Stomach (tissue), 9 donors: Measurements from ENCODE around the gene SMG1. TPM values are rescaled to one million over a fixed set of nuclear protein-coding genes. Genes with fewer than 3 reads are reported as not detected.
"Not testable (repeated sequence)": the region's sequence is repeated elsewhere in the genome, so short reads cannot be mapped to it uniquely, and the experiment has no call there.

Experiments used
- DNase-seq, 2 donors: peaks; one replicate each; pipeline versions ENCODE4 v3.0.0 to v3.0.0-alpha.2; 2013 to 2019
- H3K27ac ChIP-seq, 5 donors: fragments of 200-600 bp in 4 of 5; sonication (generic) in 4 of 5; one replicate each; pipeline ENCODE4 v1.5.1; 2013 to 2019; ENCODE audit warnings: mild to moderate bottlenecking in 1 of 5, moderate library complexity in 1 of 5
- H3K27me3 ChIP-seq, 3 donors: fragments of 200-600 bp; sonication (generic); one replicate each; pipeline ENCODE4 v1.5.1; 2017 to 2019; ENCODE audit warnings: mixed run types in 1 of 3
- H3K36me3 ChIP-seq, 4 donors: fragments of 200-600 bp; sonication (generic); 1 replicate in 3 of 4; 2 replicates in 1 of 4; pipeline ENCODE4 v1.5.1; 2016 to 2019
- H3K4me1 ChIP-seq, 4 donors: fragments of 200-600 bp; sonication (generic); one replicate each; pipeline ENCODE4 v1.5.1; 2016 to 2019
- H3K4me3 ChIP-seq, 4 donors: fragments of 200-600 bp; sonication (generic) in 3 of 4; one replicate each; pipeline ENCODE4 v1.5.1; 2016 to 2019; ENCODE audit warnings: mild to moderate bottlenecking in 1 of 4
- H3K9me3 ChIP-seq, 4 donors: fragments of 200-600 bp; sonication (generic); one replicate each; pipeline ENCODE4 v1.5.1; 2016 to 2019
- EP300 ChIP-seq: sonication (generic); formaldehyde crosslinking; IDR thresholded peaks from one replicate; pipeline ENCODE4 v1.6.1; 2017; ENCODE audit warnings: antibody characterized with exemption
- POLR2A ChIP-seq, 4 donors: fragments of 450-650 bp; IDR thresholded peaks; one replicate each; pipeline ENCODE4 v1.6.1; 2016; ENCODE audit warnings: antibody characterized with exemption in 4 of 4, control low read depth in 2 of 4, mild to moderate bottlenecking in 1 of 4, moderate library complexity in 1 of 4
- POLR2AphosphoS5 ChIP-seq, 3 donors: sonication (generic); formaldehyde crosslinking; IDR thresholded peaks; one replicate each; pipeline ENCODE4 v1.6.1; 2016; ENCODE audit warnings: antibody characterized with exemption in 3 of 3
- WGBS, 5 donors: extraction: QIAGEN DNeasy Blood & Tissue Kit in 3 of 5; methylation state at CpG; one replicate each; pipeline versions ENCODE4 v1.1.5 to v1.1.7; 2013 to 2018; 5-methylcytosine and 5-hydroxymethylcytosine counted together
- intact Hi-C: fragments of 100-400 bp; cut with DNase I; formaldehyde crosslinking; loops from one replicate; pipeline ENCODE4 v1.15.1; 2023; ENCODE audit warnings: low total_unique reads
- polyA plus RNA-seq, 3 donors: library from polyadenylated mRNA; stranded (reverse); fragments of 200-250 nt; gene quantifications; one replicate each; pipeline ENCODE4 v1.2.3, GENCODE V29; 2013
- total RNA-seq, 5 donors: library from RNA; depleted of rRNA; stranded (reverse); fragments of >200 nt; gene quantifications; one replicate each; pipeline versions ENCODE4 v1.1.0 to v1.2.3, GENCODE V29; 2014 to 2016
- TF ChIP-seq, protein P1 (sequence below), 7 experiments: fragments of 450-650 bp in 4 of 7; fragments of 200-600 bp in 3 of 7; sonication (generic) in 3 of 7; IDR thresholded peaks; one replicate each; pipeline ENCODE4 v1.5.1; 2016 to 2019; ENCODE audit warnings: antibody characterized with exemption in 7 of 7, control low read depth in 2 of 7, mild to moderate bottlenecking in 1 of 7
- donor health status: healthy with polysubstance abuse.
- donor health status: Bipolar disorder and iron deficiency.
- donor health status: healthy.

SMG1 gene
- total and polyA plus RNA-seq, 8 donors, result 3.8 to 135 (median 61.0) TPM

GRCh38 chr16:18931756-18932155 lies 5.5 kb upstream of the SMG1 start:
- no peaks in the 10 kb centered on the region for H3K27me3 ChIP-seq
- no peaks in the 10 kb centered on the region for H3K36me3 ChIP-seq
- H3K27ac ChIP-seq, result peak overlapping the region in 1 of 5 donors; percentile 61
- H3K4me3 ChIP-seq, result no peak overlapping the region
- intact Hi-C loops, result no loop called here
- H3K9me3 ChIP-seq, result no peaks in the 10 kb centered on the region
- peaks cover 6 to 28% (median 12%) of the 10 kb centered on the region in 4 donors for H3K4me1 ChIP-seq
- TF ChIP-seq, protein P1, sequence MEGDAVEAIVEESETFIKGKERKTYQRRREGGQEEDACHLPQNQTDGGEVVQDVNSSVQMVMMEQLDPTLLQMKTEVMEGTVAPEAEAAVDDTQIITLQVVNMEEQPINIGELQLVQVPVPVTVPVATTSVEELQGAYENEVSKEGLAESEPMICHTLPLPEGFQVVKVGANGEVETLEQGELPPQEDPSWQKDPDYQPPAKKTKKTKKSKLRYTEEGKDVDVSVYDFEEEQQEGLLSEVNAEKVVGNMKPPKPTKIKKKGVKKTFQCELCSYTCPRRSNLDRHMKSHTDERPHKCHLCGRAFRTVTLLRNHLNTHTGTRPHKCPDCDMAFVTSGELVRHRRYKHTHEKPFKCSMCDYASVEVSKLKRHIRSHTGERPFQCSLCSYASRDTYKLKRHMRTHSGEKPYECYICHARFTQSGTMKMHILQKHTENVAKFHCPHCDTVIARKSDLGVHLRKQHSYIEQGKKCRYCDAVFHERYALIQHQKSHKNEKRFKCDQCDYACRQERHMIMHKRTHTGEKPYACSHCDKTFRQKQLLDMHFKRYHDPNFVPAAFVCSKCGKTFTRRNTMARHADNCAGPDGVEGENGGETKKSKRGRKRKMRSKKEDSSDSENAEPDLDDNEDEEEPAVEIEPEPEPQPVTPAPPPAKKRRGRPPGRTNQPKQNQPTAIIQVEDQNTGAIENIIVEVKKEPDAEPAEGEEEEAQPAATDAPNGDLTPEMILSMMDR (IDR thresholded peaks at IDR 0.05), result no peak
- TF ChIP-seq POLR2A (IDR thresholded peaks at IDR 0.05) (no peak), EP300 (no peak), POLR2AphosphoS5 (IDR thresholded peaks at IDR 0.05) (no peak)
- DNase-seq, result peak in 1 of 2 donors; percentile 24
- WGBS, 5 donors, result 51 to 72% (median 60%) methylated on average over 5 of the region's 5 CpGs

DNA sequence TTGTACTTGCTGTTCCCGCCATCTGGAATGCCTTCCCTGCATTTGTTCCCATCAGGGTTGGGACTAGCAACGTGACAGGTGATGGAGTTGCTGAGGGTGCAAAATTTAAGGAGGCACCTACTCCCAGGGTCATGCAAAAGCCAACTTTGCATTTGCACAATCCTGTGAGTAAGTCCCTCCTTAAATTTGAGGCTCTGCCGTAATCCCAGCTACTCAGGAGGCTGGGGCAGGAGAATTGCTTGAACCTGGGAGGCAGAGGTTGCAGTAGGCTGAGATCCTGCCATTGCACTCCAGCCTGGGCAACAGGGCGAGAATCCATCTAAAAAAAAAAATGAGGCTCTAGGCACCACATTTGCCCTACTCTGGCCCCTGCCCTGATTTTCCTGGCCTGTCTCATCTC lies 3.9 kb upstream of the SMG1 start:
- H3K4me1 ChIP-seq, result peaks cover 6 to 31% (median 13%) of the 10 kb centered on the region in 4 donors
- DNase-seq, H3K36me3 ChIP-seq, intact Hi-C loops, H3K27ac ChIP-seq, H3K4me3 ChIP-seq, H3K9me3 ChIP-seq, H3K27me3 ChIP-seq: not testable (repeated sequence)
- 83 to 89% (median 84%) methylated on average over 4 of the region's 4 CpGs for WGBS, 5 donors

- H3K4me1 ChIP-seq, result peaks cover 2 to 40% (median 21%) of the 10 kb centered on the region in 4 donors
- 89 to 97% (median 94%) methylated on average over 7 of the region's 7 CpGs for WGBS, 5 donors
- H3K9me3 ChIP-seq, H3K4me3 ChIP-seq, H3K36me3 ChIP-seq, DNase-seq, H3K27ac ChIP-seq, intact Hi-C loops, H3K27me3 ChIP-seq: not testable (repeated sequence)
Measured at GRCh38 chr16:18928073-18928472, 1.9 kb upstream of the SMG1 start.

DNA sequence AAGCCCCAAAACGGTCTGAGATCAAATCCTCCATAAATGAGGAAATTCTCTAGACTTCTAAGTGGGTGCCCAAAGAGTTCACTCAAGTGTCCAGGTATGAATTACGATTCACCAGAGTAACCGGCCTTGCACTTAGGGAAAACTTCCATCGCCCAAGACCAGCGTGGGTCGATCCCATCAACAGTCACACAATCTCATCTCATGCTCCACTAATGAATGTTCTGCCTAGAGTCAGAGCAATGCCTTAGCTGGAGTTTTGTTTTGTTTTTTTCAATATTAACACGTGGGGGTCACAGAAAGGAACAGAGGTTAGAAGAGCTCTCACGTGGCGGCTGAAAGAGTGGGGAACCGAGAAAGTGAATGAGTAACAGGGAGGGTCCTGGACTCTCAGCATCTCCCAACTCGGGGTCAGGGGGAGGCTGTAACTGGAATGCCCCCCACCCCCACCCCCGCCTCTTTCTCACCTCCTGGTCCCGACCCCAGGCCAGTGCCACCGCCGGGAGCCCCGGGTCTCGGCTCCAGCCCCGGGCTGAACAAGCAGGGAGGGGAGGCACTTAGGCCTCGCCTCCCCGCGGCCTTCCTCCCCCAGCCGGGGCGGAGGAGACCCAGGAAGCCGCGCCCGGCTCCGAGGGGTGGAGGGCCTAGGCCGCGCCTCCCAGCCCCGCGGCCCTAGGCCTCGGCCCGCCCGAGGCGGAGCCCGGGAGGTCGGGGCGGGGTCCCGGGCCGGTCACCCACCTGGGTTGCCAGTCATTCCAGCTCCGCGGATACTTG lies 808 bp downstream of the SMG1 start:
- H3K4me1 ChIP-seq, result peaks cover 0 to 41% (median 18%) of the 10 kb centered on the region in 4 donors
- H3K27me3 ChIP-seq, intact Hi-C loops, H3K36me3 ChIP-seq, H3K9me3 ChIP-seq: not testable (repeated sequence)
- peak overlapping the region; percentile 94 to 100 (median 96) for H3K27ac ChIP-seq
- 0 to 1% (median 0%) methylated on average over 17 to 42 of the region's 42 CpGs for WGBS, 5 donors
- peak; percentile 65 to 78 for DNase-seq
- peak overlapping the region; percentile 70 to 89 (median 80) for H3K4me3 ChIP-seq

DNA sequence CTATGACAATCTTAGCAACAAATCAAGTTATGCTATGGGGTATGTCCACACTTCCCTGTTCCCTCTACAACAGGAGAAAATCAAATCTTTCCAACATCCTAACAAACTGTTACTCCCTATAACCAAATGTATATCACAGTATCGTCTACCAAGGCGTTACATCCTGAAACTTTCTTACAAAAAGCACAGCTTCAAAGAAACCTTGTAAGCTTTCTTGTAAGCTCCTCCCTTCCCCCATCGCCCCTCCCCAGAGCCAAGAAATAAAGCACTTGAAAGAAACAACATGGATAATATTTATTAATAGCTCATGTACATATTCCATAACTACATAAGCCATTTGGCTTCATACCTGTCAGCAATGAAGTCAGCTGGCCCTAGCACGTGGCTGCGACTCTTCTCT lies 2.3 kb downstream of the SMG1 start:
- H3K9me3 ChIP-seq, DNase-seq, H3K27ac ChIP-seq, intact Hi-C loops, H3K36me3 ChIP-seq, H3K27me3 ChIP-seq: not testable (repeated sequence)
- Histone ChIP-seq H3K4me3 (peak overlapping the region in 2 of 4 donors; percentile 70 to 73), H3K4me1 (peaks cover 0 to 53% (median 26%) of the 10 kb centered on the region in 4 donors)
- 9 to 19% (median 15%) methylated on average over 5 of the region's 5 CpGs for WGBS, 5 donors

- H3K4me1 ChIP-seq, result peaks cover 0 to 54% (median 26%) of the 10 kb centered on the region in 4 donors
- WGBS, 5 donors, result 77 to 87% (median 87%) methylated on average over 6 to 8 of the region's 8 CpGs
- DNase-seq, H3K4me3 ChIP-seq, H3K36me3 ChIP-seq, H3K9me3 ChIP-seq, H3K27me3 ChIP-seq, intact Hi-C loops, H3K27ac ChIP-seq: not testable (repeated sequence)
Measured at GRCh38 chr16:18923124-18923523, 3.1 kb downstream of the SMG1 start.

- H3K36me3 ChIP-seq, H3K27me3 ChIP-seq, H3K4me3 ChIP-seq, H3K9me3 ChIP-seq, intact Hi-C loops, H3K27ac ChIP-seq, DNase-seq: not testable (repeated sequence)
- peaks cover 0 to 48% (median 19%) of the 10 kb centered on the region in 4 donors for H3K4me1 ChIP-seq
- 38 to 71% (median 63%) methylated on average over 2 of the region's 2 CpGs for WGBS, 5 donors
Measured at GRCh38 chr16:18909585-18909984, 16.6 kb downstream of the SMG1 start.

DNA sequence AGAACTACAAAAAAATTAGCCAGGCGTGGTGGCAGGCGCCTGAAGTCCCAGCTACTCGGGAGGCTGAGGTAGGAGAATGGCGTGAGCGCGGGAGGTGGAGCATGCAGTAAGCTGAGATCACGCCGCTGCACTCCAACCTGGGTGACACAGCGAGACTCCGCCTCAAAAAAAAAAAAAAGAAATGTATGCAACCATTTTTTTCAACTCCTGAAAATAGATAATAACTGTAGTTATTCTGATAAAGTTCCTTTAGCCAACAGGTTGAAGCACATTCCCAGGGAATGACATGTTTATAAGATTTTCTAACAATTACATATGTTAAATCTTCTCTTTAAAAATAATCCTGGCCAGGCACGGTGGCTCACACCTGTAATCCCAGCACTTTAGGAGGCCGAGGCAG lies 17.5 kb downstream of the SMG1 start:
- 86 to 95% (median 90%) methylated on average over 12 of the region's 12 CpGs for WGBS, 5 donors
- H3K27ac ChIP-seq, DNase-seq, intact Hi-C loops, H3K9me3 ChIP-seq, H3K36me3 ChIP-seq, H3K4me3 ChIP-seq, H3K27me3 ChIP-seq: not testable (repeated sequence)
- peaks cover 0 to 39% (median 18%) of the 10 kb centered on the region in 4 donors for H3K4me1 ChIP-seq

- H3K36me3 ChIP-seq, DNase-seq, H3K4me3 ChIP-seq, H3K27me3 ChIP-seq, H3K27ac ChIP-seq, intact Hi-C loops, H3K9me3 ChIP-seq: not testable (repeated sequence)
- peaks cover 0 to 41% (median 22%) of the 10 kb centered on the region in 4 donors for H3K4me1 ChIP-seq
- WGBS, 5 donors, result 92 to 96% (median 94%) methylated on average over 7 of the region's 7 CpGs
Measured at GRCh38 chr16:18902778-18903177, 23.4 kb downstream of the SMG1 start.

DNA sequence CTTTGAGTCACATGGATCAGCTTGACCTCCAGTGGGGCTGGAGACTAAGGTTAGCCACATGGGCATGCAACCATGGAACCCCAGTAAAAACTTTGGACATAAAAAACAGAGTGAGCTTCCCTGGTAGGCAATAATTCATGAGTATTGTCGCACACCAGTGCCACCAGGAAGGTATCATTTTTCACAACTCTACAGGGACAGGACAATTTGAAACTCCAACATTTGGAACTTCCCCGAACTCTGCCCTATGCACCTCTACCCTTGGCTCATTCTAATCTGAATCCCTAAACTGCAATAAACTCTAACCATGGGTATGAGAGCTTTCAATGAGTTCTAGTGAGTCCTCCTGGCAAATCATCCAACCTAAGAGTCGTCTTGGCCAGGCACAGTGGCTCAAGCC lies 24.2 kb downstream of the SMG1 start:
- H3K4me3 ChIP-seq, H3K9me3 ChIP-seq, H3K27ac ChIP-seq, intact Hi-C loops, DNase-seq, H3K27me3 ChIP-seq, H3K36me3 ChIP-seq: not testable (repeated sequence)
- peaks cover 0 to 43% (median 23%) of the 10 kb centered on the region in 4 donors for H3K4me1 ChIP-seq
- WGBS, 5 donors, result 86 to 95% (median 92%) methylated on average over 2 to 3 of the region's 3 CpGs

DNA sequence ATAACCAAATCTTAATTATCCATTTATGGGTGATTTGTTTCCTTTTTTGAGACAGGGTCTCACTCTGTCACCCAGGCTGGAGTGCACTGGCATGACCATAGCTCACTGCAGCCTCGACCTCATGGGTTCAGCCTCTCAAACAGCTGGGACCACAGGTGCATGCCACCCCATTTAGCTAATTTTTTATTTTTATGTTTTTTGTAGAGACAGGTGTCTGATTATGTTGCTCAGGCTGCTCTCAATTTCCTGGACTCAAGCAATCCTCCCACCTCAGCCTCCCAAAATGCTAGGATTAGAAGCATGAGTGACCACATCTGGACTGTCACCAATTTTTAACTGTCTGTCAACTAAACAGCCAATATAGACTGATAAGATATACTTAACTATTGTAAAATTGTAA lies 25.0 kb downstream of the SMG1 start:
- H3K27me3 ChIP-seq, intact Hi-C loops, H3K4me3 ChIP-seq, H3K27ac ChIP-seq, H3K9me3 ChIP-seq, H3K36me3 ChIP-seq, DNase-seq: not testable (repeated sequence)
- peaks cover 0 to 40% (median 20%) of the 10 kb centered on the region in 4 donors for H3K4me1 ChIP-seq
- WGBS, 5 donors, result 76 to 96% (median 91%) methylated on average over 1 of the region's 1 CpG
